PC-3 (cell line): ENCODE results near the gene FUT4.

Source experiments
- CTCF ChIP-seq: fragments of 300-600 bp; sonication (generic); conservative IDR thresholded peaks from 2 replicates; pipeline ENCODE4 v1.5.1; 2017; ENCODE audit warnings: antibody characterized with exemption, low read depth, mild to moderate bottlenecking, low read length
- EZH2 ChIP-seq: fragments of 300-600 bp; sonication (generic); IDR thresholded peaks from one replicate; pipeline ENCODE4 v1.6.1; 2017; ENCODE audit warnings: antibody characterized with exemption, mild to moderate bottlenecking, low read length; ENCODE audit not compliant: unreplicated experiment
- EZH2phosphoT487 ChIP-seq: fragments of 300-600 bp; sonication (generic); IDR thresholded peaks from 2 replicates; pipeline ENCODE4 v1.6.1; 2018; ENCODE audit warnings: mild to moderate bottlenecking, antibody characterized with exemption, low read length, borderline replicate concordance

GRCh38 chr11:94584978-94585377, 41.3 kb downstream of the FUT4 start:
- TF ChIP-seq CTCF: no peak
- TF ChIP-seq EZH2: no peak
- no peak for TF ChIP-seq EZH2phosphoT487
